Measurements from ENCODE around the gene NAA15.
"Not testable (repeated sequence)": the region's sequence is repeated elsewhere in the genome, so short reads cannot be mapped to it uniquely, and the experiment has no call there.

NAA15 gene

DNA sequence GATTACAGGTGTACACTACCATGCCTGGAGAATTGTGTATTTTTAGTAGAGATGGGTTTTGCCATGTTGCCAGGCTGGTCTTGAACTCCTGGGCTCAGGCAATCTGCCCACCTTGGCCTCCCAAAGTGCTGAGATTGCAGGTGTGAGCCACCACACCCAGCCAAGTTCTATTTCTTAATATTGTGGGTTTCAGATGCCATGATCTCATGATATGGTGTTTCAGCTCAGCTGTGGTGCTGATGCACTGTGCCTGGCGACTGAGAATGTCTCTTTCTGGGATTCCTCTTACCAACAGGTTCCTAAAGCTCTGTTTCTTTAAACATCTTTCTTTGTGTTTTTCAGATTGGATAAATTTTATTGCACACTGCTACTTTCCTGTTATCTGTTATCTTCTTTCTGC is 18.3 kb downstream of the NAA15 start:
- H3K4me3 ChIP-seq (replicated peaks; ENCODE audit: low read depth, low read length): no peak overlapping the region
- TF ChIP-seq CTCF (IDR thresholded peaks at IDR 0.05; ENCODE audit: low read length, missing control alignments): no peak
- no peak for DNase-seq (ENCODE audit: low read depth)

DNA sequence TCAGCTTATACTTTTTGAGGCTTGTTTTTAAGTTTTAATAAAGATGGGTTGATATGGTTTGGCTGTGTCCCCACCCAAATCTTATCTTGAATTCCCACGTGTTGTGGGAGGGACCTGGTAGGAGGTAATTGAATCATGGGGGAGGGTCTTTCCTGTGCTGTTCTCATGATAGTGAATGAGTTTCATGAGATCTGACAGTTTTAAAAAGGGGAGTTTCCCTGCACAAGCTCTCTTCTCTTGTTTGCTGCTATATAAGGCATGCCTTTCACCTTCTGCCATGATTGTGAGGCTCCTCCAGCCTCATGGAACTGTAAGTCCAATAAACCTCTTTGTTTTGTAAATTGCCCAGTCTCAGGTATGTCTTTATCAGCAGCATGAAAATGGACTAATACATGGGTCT is 20.8 kb downstream of the NAA15 start:
- H3K4me3 ChIP-seq (replicated peaks; ENCODE audit: low read depth, low read length); DNase-seq (ENCODE audit: low read depth): not testable (repeated sequence)

DNA sequence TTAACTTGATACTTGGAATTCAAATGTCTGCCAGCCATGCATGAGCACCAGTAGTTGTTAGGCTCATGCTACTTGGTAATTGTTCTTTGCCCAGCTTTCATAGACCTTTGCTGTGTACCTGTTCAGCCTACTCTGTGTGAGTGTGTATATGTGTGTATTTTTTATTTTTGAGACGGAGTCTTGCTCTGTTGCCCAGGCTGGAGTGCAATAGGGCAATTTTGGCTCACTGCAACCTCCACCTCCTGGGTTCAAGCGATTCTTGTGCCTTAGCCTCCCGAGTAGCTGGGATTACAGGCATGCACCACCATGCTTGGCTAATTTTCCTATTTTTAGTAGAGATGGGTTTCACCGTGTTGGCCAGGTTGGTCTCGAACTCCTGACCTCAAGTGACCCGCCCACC is 21.2 kb downstream of the NAA15 start:
- DNase-seq (ENCODE audit: low read depth); H3K4me3 ChIP-seq (replicated peaks; ENCODE audit: low read depth, low read length): not testable (repeated sequence)

GRCh38 chr4:139324620-139325019 is 23.3 kb downstream of the NAA15 start:
- H3K4me3 ChIP-seq (replicated peaks; ENCODE audit: low read depth, low read length): no peak overlapping the region
- no peak for TF ChIP-seq CTCF (IDR thresholded peaks at IDR 0.05; ENCODE audit: low read length, missing control alignments)
- DNase-seq (ENCODE audit: low read depth): no peak

GRCh38 chr4:139329665-139330200 is 28.4 kb downstream of the NAA15 start:
- no peak for DNase-seq (ENCODE audit: low read depth)
- no peak for TF ChIP-seq CTCF (IDR thresholded peaks at IDR 0.05; ENCODE audit: low read length, missing control alignments)
- no peak overlapping the region for H3K4me3 ChIP-seq (replicated peaks; ENCODE audit: low read depth, low read length)

- no peak overlapping the region for H3K4me3 ChIP-seq (replicated peaks; ENCODE audit: low read depth, low read length)
- no peak for DNase-seq (ENCODE audit: low read depth)
- no peak for TF ChIP-seq CTCF (IDR thresholded peaks at IDR 0.05; ENCODE audit: low read length, missing control alignments)
Measured at GRCh38 chr4:139330283-139330682, 29.0 kb downstream of the NAA15 start.

GRCh38 chr4:139331185-139331584 is 29.9 kb downstream of the NAA15 start:
- no peak overlapping the region for H3K4me3 ChIP-seq (replicated peaks; ENCODE audit: low read depth, low read length)
- no peak for TF ChIP-seq CTCF (IDR thresholded peaks at IDR 0.05; ENCODE audit: low read length, missing control alignments)
- no peak for DNase-seq (ENCODE audit: low read depth)

GRCh38 chr4:139333046-139333445 is 31.7 kb downstream of the NAA15 start:
- TF ChIP-seq CTCF (IDR thresholded peaks at IDR 0.05; ENCODE audit: low read length, missing control alignments): no peak
- no peak overlapping the region for H3K4me3 ChIP-seq (replicated peaks; ENCODE audit: low read depth, low read length)
- DNase-seq (ENCODE audit: low read depth): no peak

Data from fibroblast of pulmonary artery (primary cell).